H9 (cell line): ENCODE measurements around the gene PHACTR1. TPM values are rescaled to one million over a fixed set of nuclear protein-coding genes. Genes with fewer than 3 reads are reported as not detected.

Experiments used
- DNase-seq: peaks from one replicate; pipeline ENCODE4 v3.0.0-alpha.2; 2017
- H2AFZ ChIP-seq: one replicate; pipeline ENCODE4 v1.6.1; 2013; ENCODE audit warnings: mild to moderate bottlenecking, low read length, control low read depth, moderate library complexity
- H2AK5ac ChIP-seq: 2 replicates; pipeline ENCODE4 v1.6.1; 2013; ENCODE audit warnings: low read length, control low read depth, mixed read lengths; ENCODE audit not compliant: insufficient read length
- H2BK120ac ChIP-seq: one replicate; pipeline ENCODE4 v1.6.1; 2013; ENCODE audit warnings: low read depth, mild to moderate bottlenecking, low read length, control low read depth, inconsistent platforms; ENCODE audit not compliant: poor library complexity, severe bottlenecking
- H2BK12ac ChIP-seq: 2 replicates; pipeline ENCODE4 v1.6.1; 2013; ENCODE audit warnings: low read length, control low read depth, mixed read lengths, low read depth; ENCODE audit not compliant: insufficient read length
- H2BK15ac ChIP-seq: 2 replicates; pipeline ENCODE4 v1.6.1; 2013; ENCODE audit warnings: low read depth, low read length, control low read depth
- H2BK20ac ChIP-seq: one replicate; pipeline ENCODE4 v1.6.1; 2013; ENCODE audit warnings: low read depth, mild to moderate bottlenecking, low read length, control low read depth, inconsistent platforms; ENCODE audit not compliant: poor library complexity, severe bottlenecking
- H2BK5ac ChIP-seq: 2 replicates; pipeline ENCODE4 v1.6.1; 2013; ENCODE audit warnings: low read length, control low read depth, mixed read lengths; ENCODE audit not compliant: insufficient read length
- H3K14ac ChIP-seq: 2 replicates; pipeline ENCODE4 v1.6.1; 2013; ENCODE audit warnings: low read length, control low read depth; ENCODE audit not compliant: insufficient read depth
- H3K18ac ChIP-seq: 2 replicates; pipeline ENCODE4 v1.6.1; 2013; ENCODE audit warnings: low read depth, mild to moderate bottlenecking, mixed read lengths, low read length, control low read depth; ENCODE audit not compliant: insufficient read length
- H3K23ac ChIP-seq: 2 replicates; pipeline ENCODE4 v1.6.1; 2013; ENCODE audit warnings: low read length, control low read depth, mixed read lengths, low read depth; ENCODE audit not compliant: insufficient read length
- H3K23me2 ChIP-seq: 2 replicates; pipeline ENCODE4 v1.6.1; 2013; ENCODE audit warnings: low read depth, mild to moderate bottlenecking, mixed read lengths, low read length, control low read depth; ENCODE audit not compliant: insufficient read length, poor library complexity, severe bottlenecking
- H3K27ac ChIP-seq: 2 replicates; pipeline ENCODE4 v1.5.1; 2013; ENCODE audit warnings: low read length, control low read depth, mixed read lengths, low read depth; ENCODE audit not compliant: insufficient read length
- H3K27me3 ChIP-seq: 2 replicates; pipeline ENCODE4 v1.6.1; 2013; ENCODE audit warnings: low read length, control low read depth, inconsistent platforms; ENCODE audit not compliant: insufficient read depth
- H3K4ac ChIP-seq: 2 replicates; pipeline ENCODE4 v1.6.1; 2013; ENCODE audit warnings: low read depth, mild to moderate bottlenecking, control low read depth, inconsistent platforms, low read length, moderate library complexity
- H3K4me1 ChIP-seq: 2 replicates; pipeline ENCODE4 v1.6.1; 2013; ENCODE audit warnings: low read length, control low read depth, inconsistent platforms; ENCODE audit not compliant: insufficient read depth
- H3K4me2 ChIP-seq: 2 replicates; pipeline ENCODE4 v1.6.1; 2013; ENCODE audit warnings: low read length, control low read depth, mixed read lengths; ENCODE audit not compliant: insufficient read length, insufficient read depth
- H3K56ac ChIP-seq: 2 replicates; pipeline ENCODE4 v1.6.1; 2013; ENCODE audit warnings: low read depth, mild to moderate bottlenecking, mixed read lengths, low read length, control low read depth; ENCODE audit not compliant: insufficient read length
- H3K79me1 ChIP-seq: 2 replicates; pipeline ENCODE4 v1.6.1; 2013; ENCODE audit warnings: low read depth, mild to moderate bottlenecking, moderate library complexity, low read length, control low read depth, inconsistent platforms; ENCODE audit not compliant: insufficient read depth, poor library complexity, severe bottlenecking
- H3K79me2 ChIP-seq: 2 replicates; pipeline ENCODE4 v1.6.1; 2013; ENCODE audit warnings: low read length, control low read depth, inconsistent platforms; ENCODE audit not compliant: insufficient read depth
- H3K9ac ChIP-seq: 2 replicates; pipeline ENCODE4 v1.6.1; 2013; ENCODE audit warnings: low read length, control low read depth, mixed read lengths; ENCODE audit not compliant: insufficient read length; ENCODE audit errors: extremely low read depth
- H3K9me3 ChIP-seq: one replicate; pipeline ENCODE4 v1.6.1; 2013; ENCODE audit warnings: low read depth, low read length, inconsistent platforms; ENCODE audit not compliant: control insufficient read depth
- H3T11ph ChIP-seq: one replicate; pipeline ENCODE4 v1.6.1; 2013; ENCODE audit warnings: mild to moderate bottlenecking, low read length, control low read depth, inconsistent platforms
- H4K20me1 ChIP-seq: one replicate; pipeline ENCODE4 v1.6.1; 2013; ENCODE audit not compliant: control insufficient read depth, insufficient read length, insufficient read depth
- H4K5ac ChIP-seq: 2 replicates; pipeline ENCODE4 v1.6.1; 2013; ENCODE audit warnings: low read depth, mild to moderate bottlenecking, mixed read lengths, low read length, control low read depth; ENCODE audit not compliant: insufficient read length
- H4K8ac ChIP-seq: replicated peaks from 2 replicates; pipeline ENCODE4 v1.6.1; 2013; ENCODE audit warnings: low read length, control low read depth, mixed read lengths, low read depth; ENCODE audit not compliant: insufficient read length
- H4K91ac ChIP-seq: 2 replicates; pipeline ENCODE4 v1.6.1; 2013; ENCODE audit warnings: low read depth, mild to moderate bottlenecking, moderate library complexity, mixed read lengths, low read length, control low read depth; ENCODE audit not compliant: insufficient read length
- H3K27ac Mint-ChIP-seq, 3 experiments: 2 replicates in 2 of 3; 3 replicates in 1 of 3; pipeline ENCODE4 v1.8.0; 2020 to 2021; ENCODE audit warnings: mixed read lengths in 3 of 3, mild to moderate bottlenecking in 1 of 3, moderate library complexity in 1 of 3
- H3K27me3 Mint-ChIP-seq: 2 replicates; pipeline ENCODE4 v1.8.0; 2021; ENCODE audit warnings: low read depth, mild to moderate bottlenecking, moderate library complexity, mixed read lengths
- H3K36me3 Mint-ChIP-seq, 3 experiments: 2 replicates in 2 of 3; 3 replicates in 1 of 3; pipeline ENCODE4 v1.8.0; 2020 to 2021; ENCODE audit warnings: low read depth in 3 of 3, mixed read lengths in 3 of 3; ENCODE audit not compliant: insufficient read depth in 1 of 3
- H3K4me1 Mint-ChIP-seq, 2 experiments: 2 replicates each; pipeline ENCODE4 v1.8.0; 2020; ENCODE audit warnings: mixed read lengths in 2 of 2
- H3K4me3 Mint-ChIP-seq, 2 experiments: 2 replicates in 1 of 2; 3 replicates in 1 of 2; pipeline ENCODE4 v1.8.0; 2020 to 2021; ENCODE audit warnings: mild to moderate bottlenecking in 2 of 2, mixed read lengths in 2 of 2, moderate library complexity in 1 of 2
- H3K9me3 Mint-ChIP-seq, 2 experiments: 2 replicates in 1 of 2; 3 replicates in 1 of 2; pipeline ENCODE4 v1.8.0; 2020; ENCODE audit warnings: mild to moderate bottlenecking in 2 of 2, mixed read lengths in 2 of 2, moderate library complexity in 1 of 2
- CTCF ChIP-seq: fragments of 200-600 bp; sonication (generic); conservative IDR thresholded peaks from 3 replicates; pipeline ENCODE4 v1.8.0; 2021; ENCODE audit warnings: antibody characterized with exemption, mild to moderate bottlenecking
- WGBS: extraction: QIAGEN DNeasy Blood & Tissue Kit; methylation state at CpG from one replicate; pipeline ENCODE4 v1.1.7; 2013; ENCODE audit warnings: missing lambda C conversion rate, low lambda C conversion rate, mixed read lengths; ENCODE audit not compliant: insufficient read length; ENCODE audit errors: extremely low coverage; 5-methylcytosine and 5-hydroxymethylcytosine counted together
- total RNA-seq: library from RNA; stranded (reverse); gene quantifications from 2 replicates; pipeline ENCODE4 v1.2.1, GENCODE V29; 2021

Gene PHACTR1
- total RNA-seq, 1 experiment from 2014 or later, result 15.9 TPM

- Histone ChIP-seq H2BK20ac (no peak overlapping the region), H3K27ac (no peak overlapping the region), H3K4me1 (peaks cover 2% of the 10 kb centered on the region; the same call in 1 of the 2 replicates), H2BK12ac (no peak overlapping the region), H3K27me3 (no peaks in the 10 kb centered on the region), H3K4me2 (no peak overlapping the region), H2BK120ac (no peak overlapping the region), H4K8ac (no peak overlapping the region), H3K9me3 (no peaks in the 10 kb centered on the region), H3K4ac (no peak overlapping the region), H2BK15ac (no peak overlapping the region), H2AFZ (no peak overlapping the region), H3K9ac (no peak overlapping the region), H3K14ac (no peak overlapping the region), H2BK5ac (no peak overlapping the region), H2AK5ac (no peak overlapping the region), H3K18ac (no peak overlapping the region), H3K23ac (no peak overlapping the region), H3K56ac (no peak overlapping the region), H3T11ph (no peak overlapping the region), H4K91ac (no peak overlapping the region), H3K23me2 (no peaks in the 10 kb centered on the region), H3K79me1 (no peaks in the 10 kb centered on the region), H4K5ac (no peak overlapping the region), H3K79me2 (no peaks in the 10 kb centered on the region), H4K20me1 (no peaks in the 10 kb centered on the region)
- Mint-ChIP-seq H3K27me3 (peaks cover under 1% of the 10 kb centered on the region; the same call in 1 of the 2 replicates), H3K36me3 (no peaks in the 10 kb centered on the region), H3K27ac (peak overlapping the region in 1 of 3 experiments; percentile 54; a peak in 1 of 7 replicates), H3K4me3 (no peak overlapping the region), H3K4me1 (peaks cover 34 to 42% of the 10 kb centered on the region in 2 experiments), H3K9me3 (no peaks in the 10 kb centered on the region)
- TF ChIP-seq CTCF, result no peak
- DNase-seq, result no peak
- no CpG with 5 or more reads among the region's 3 CpGs for WGBS
Observed at GRCh38 chr6:13172291-13172690, 455.7 kb downstream of the PHACTR1 start.
